OCI-LY7 (cell line): ENCODE results near the gene SPATA21.

Experiments
- EZH2phosphoT487 ChIP-seq: fragments of 200-600 bp; sonication (generic); IDR thresholded peaks from 2 replicates; pipeline ENCODE4 v1.6.1; 2018; ENCODE audit warnings: low read depth, borderline replicate concordance, mild to moderate bottlenecking, mixed run types, antibody characterized with exemption, low read length, moderate library complexity, mixed read lengths
- TF ChIP-seq, protein P1 (sequence below): fragments of 200-600 bp; sonication (generic); conservative IDR thresholded peaks from 2 replicates; pipeline ENCODE4 v1.5.1; 2014; ENCODE audit warnings: mild to moderate bottlenecking, antibody characterized with exemption, low read length, moderate library complexity, mixed read lengths

DNA sequence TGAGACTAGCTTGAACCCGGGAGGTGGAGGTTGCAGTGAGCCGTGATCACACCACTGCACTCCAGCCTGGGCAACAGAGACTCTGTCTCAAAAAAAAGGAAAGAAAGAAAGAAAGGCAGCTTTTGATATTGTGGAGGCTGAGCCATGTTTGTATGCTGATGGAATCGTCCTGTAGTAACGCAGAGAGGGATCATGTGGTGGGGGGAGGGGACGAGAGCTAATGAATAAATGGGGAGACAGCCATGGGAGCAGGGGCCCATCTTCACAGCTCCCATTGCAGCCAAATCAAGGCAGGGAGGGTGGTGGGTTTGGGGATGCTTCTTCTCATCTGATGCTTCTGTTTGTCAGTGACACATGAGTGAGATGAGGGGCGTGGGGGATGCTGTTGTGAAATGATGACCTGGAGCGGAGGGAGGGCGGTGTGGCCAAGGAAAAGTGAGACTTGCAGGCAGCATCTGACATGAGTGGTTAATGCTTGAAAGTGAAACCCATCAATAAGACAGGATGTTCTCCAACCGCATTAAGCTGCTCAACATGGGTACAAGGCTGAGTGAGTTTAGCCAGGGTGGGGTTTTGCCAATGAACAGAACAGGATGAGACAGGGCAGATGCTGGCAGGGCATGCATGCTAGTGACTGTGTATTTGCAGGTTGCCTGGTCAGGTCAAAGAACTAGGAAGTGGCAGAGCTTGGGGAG lies 16.7 kb downstream of the SPATA21 start:
- TF ChIP-seq, protein P1, sequence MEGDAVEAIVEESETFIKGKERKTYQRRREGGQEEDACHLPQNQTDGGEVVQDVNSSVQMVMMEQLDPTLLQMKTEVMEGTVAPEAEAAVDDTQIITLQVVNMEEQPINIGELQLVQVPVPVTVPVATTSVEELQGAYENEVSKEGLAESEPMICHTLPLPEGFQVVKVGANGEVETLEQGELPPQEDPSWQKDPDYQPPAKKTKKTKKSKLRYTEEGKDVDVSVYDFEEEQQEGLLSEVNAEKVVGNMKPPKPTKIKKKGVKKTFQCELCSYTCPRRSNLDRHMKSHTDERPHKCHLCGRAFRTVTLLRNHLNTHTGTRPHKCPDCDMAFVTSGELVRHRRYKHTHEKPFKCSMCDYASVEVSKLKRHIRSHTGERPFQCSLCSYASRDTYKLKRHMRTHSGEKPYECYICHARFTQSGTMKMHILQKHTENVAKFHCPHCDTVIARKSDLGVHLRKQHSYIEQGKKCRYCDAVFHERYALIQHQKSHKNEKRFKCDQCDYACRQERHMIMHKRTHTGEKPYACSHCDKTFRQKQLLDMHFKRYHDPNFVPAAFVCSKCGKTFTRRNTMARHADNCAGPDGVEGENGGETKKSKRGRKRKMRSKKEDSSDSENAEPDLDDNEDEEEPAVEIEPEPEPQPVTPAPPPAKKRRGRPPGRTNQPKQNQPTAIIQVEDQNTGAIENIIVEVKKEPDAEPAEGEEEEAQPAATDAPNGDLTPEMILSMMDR = no peak
- TF ChIP-seq EZH2phosphoT487 = no peak
